OCI-M1 (cell line): Measurements from ENCODE around the gene TOR2A.

Experiments
- DNase-seq: peaks from one replicate; lab custom pipeline; 2025; lab: John Stamatoyannopoulos, UW

The TOR2A gene

DNA sequence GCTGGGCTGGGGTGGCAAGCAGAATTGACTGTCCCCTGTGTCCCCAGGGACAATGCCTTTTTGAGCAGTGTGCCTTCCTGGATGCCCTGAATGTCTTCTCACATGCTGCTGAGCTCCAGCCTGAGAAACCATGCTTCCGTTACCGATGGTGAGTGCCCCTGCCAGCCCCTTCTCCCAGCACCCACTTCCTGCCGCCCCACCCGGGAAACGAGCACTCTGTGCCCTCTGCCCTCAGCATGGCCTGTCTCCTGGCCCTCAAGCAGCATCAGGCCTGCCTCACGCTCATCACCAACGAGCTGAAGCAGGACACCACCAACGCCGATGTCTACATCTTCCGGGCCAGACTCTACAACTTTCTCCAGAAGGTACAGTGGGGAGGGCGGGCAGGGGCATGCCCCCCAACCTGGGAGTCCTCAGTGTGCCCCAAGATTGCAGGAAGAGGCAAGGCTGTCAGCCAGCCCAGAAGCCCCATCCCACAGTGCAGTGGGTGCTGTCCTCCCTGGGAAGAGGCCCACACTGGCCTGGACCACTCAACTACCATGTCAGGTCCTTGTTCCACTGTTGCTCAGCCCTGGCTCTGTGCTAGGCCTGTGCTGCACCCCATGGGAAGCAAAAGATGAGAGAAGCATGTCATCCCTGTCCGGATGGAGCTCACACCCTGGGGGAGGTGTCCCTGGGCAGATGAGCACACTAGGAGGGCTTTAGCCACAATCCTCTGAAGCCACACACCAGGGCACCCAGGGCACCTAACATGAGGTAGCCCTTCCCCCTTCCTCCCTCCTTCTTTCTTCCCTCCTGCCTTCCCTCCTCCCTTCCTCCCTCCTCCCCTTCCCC lies 14.8 kb downstream of the TOR2A start:
- no peak for DNase-seq

DNA sequence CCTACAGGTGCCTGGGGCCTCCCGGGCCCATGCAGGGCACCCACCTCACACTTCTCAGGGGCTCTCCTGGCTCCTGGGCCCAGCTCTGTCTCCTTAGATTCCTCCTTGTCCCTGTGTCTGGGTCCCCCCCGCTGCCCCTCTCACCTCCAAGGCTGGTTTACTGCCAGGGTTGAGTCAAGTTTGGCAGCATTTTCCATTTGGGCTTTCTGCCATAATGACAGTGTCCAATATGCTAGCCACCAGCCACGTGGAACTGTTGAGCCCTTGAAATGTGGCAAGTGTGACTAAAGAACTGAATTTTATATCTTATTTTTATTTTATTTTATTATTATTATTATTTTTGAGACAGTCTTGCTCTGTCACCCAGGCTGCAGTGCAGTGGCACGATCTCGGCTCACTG lies 17.3 kb downstream of the TOR2A start:
- no peak for DNase-seq

DNA sequence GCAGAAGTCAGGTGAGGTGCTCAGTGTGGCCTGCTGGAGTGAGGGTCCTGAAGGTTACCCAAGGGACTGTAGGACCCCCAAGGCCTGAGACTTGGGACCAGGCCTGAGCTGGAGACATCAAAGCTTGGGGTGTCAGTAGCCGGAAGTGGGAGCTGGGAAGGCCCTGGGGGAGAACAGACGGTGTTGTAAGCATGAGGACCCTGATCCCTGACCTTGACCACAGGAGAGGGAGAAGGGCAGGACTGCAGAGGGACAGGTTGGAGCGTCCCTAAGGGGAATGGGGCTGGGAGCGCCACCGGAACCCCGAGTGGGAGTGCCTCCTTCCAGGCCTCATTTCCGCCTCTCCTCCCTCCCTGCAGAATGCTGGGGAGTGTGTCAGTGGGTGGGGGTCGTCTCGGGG lies 18.7 kb downstream of the TOR2A start:
- DNase-seq, result no peak

DNA sequence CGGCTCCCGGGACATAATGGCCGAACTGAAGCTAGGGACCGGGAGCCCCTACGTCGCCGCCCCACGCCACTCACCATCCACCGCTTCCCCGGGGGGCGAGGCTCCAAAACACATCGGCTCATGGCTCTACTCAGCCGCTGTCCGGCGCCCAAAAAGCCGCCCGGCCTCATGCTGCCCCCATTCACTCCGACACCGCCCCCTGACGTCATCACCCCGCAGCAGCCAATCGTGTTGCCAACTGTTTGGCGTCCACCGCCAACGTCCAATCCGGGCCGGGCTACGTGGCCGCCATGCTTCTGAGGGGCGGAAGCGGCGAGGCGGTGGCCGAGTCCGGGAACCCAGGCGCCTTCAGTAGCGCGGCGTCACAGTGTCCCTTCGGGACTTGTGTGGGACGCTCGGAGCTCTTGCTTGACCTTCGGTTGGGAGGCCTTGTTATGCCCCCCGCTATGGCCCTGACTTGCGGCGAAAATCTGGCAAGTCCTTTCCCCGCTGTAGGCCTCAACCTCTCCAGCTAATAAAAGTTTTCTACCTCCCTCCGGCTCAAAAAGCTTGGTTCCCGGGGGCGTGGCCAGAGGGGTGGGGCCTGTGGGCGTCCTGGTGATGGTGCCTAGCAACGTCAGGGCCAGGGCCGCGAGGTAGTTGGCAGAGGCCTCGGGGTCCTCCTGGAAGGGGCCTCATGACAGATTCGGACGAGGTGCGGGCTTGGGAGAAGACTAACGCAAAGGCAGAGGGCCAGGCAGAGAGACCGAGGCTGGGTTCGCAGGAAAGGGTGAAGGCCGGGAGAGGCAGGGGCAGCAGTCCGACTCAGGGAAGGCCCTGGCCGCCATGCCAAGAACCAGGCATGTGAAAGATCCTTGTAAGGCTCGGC lies 19.4 kb downstream of the TOR2A start, which contains the start of the genes PTRH1 and TTC16:
PTRH1 (minus strand) TSS at position 194 of the 868 bp plus-strand sequence; CDS start at position 170, 24 bp downstream.
TTC16 (plus strand) TSS at position 610 of the 868 bp plus-strand sequence; CDS start at position 677, 67 bp downstream.
- DNase-seq, result peak; percentile 96

DNA sequence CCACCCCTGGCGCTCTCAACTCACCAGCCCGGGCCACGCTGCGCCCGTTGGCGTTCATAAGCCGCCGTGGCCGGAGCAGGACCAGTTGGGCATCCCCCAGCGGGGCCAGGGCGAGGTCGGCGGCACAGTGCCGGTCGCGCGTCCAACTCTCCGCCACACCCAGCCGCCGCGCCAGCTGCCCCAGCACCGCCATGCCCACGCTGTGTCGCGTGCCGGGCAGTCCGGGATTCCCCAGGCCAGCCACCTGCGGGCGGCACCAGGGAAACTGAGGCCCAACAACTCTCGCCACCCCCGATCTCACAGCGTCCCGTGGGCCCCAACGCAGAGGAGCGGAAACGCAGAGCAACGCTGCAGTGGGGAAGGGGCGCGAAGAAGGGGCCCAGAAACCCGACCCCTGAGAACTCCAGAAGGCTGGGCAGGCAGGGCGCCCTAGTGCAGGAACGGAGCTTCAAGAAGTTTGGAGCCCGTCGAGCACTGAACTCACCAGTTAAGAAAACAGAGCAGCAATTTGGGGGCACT lies 20.1 kb downstream of the TOR2A start:
- DNase-seq, result no peak

DNA sequence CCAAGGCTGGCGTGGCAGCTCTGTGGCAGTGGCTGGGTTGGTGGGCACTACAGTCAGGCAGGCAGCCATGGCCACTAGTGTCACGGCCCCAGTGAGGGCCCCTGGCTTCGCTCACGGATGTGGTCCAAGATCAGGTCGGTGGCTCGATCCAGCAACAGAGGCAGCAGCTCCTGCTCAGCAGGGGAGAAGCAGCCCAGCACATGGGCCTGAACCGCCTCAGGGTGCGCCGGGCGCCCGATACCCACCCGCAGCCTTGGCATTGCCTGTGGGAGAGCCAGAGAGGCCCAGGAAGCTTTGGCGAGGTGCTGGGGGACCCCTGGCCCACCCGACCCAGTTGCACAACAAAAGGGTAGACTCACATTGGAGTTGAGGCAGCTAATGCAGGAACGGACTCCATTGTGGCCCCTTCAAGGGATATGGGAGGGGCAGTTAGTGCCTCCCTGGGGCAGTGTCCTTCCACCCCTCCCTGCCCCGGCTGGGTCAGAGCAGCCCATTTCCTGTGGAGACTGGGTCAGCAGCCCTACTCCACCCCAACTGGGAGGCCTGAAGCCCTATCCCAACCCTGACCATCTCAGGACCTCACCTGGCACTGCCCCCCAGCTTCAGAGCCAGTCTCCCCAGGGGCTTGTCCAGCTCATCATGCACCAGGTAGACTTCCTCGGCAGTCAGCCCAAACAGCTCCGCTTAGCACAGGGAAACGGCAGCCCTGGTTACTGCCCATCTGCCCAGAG lies 20.9 kb downstream of the TOR2A start:
- DNase-seq, result no peak

DNA sequence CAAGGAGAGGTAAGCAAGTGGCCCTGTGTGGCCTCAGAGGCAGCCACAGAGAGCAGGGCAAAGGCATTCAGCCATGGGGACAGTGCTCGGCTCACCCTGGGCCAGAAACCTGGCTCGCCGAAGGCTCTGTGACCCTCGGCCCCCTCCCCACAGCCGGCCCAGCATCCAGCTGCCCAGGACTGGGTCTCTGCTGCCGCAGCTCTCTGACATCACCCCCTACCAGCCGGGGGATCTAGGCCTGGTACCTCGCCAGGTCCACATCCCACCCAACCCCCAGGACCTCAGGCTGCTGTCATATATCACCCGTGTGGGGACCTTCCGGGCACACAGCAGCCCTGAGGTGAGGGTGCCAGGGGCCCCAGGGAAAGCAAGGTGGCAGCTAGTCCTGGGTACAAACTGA lies 22.2 kb downstream of the TOR2A start:
- DNase-seq, result no peak

DNA sequence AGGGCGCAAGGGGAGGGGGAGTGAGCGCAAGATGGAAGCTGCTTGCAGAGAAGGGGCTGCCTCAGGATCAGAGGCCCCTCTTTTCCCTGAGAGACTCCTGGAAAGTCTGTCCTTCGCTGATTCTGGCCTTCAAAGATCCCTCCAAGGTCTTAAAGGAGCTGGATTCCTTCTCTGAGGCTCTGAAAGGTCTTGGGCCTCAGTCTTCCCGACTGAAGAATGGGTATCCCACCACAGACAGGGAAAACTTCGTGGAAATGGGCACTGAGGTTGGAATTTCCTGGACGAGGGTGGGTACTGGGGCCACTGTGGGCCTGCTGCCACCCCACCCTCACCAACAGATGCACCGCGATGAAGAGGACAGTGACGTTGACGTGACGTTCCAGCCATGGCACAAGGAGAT lies 22.7 kb downstream of the TOR2A start:
- DNase-seq, result no peak

DNA sequence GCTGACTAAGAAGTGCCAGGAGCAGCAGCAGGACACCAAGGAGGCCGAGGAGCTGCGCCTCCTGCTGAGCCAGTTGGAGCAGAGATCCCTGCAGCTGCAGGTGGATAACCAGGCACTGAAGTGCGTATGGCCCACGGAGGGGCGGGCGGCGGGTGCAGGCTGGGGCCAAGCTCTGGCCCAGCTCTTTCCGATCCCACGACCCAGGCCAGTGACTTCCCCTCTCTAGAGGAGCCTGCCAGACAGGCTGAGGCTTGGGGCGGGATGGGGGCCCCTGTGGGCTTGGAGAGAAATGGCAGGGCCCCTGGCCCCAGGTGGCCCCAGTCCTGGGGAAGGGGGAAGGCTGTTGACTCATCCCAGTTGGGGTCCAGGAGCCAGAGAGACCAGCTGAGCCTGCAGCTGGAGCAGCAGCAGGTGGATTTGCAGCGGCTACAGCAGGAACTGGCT lies 23.2 kb downstream of the TOR2A start:
- DNase-seq, result no peak

DNA sequence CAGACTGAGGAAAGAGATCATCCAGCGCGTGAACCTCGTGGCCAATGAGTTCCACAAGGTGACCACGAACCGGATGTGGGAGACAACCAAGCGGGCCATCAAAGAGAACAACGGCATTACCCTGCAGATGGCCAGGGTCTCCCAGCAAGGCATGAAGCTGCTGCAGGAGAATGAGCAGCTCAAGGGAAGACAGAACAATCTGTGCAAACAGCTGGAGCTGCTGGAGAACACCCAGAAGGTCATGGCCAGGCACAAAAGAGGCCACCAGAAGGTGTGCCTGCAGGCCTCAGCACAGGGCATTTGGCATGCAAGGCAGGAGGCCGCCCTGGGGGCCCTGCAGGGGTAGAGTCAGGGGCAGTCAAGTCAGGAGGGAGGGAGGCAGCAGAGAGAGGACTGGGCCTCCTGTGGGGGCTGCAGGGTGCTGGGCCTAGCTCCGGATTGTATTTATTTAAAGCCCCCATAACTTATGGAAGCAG lies 23.8 kb downstream of the TOR2A start:
- DNase-seq, result peak; percentile 4

DNA sequence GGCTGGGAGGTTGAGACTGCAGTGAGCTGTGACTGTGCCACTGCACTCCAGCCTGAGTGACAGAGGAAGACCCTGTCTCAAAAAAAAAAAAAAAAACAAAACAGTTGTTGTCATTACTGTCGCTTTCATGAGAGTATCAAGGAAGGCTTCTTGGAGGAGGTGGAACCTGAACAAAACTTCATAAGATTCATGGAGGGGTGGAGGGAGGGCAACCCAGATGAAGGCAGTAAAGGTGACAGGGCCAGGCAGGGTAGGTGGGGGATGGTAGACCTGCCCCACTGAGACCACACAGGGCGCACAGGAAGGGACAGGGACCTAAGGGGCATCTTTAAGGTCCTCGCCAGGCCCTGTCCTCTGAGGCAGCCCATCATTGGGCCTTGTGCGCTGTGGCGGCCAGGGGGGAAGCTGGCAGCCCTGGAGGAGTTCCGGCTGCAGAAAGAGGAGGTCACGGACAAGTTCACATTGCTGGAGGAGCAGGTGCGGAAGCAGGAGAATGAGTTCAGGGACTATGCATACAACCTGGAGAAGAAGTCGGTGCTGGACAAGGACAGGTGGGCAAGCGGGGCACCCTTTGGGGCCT lies 24.8 kb downstream of the TOR2A start:
- DNase-seq, result no peak

DNA sequence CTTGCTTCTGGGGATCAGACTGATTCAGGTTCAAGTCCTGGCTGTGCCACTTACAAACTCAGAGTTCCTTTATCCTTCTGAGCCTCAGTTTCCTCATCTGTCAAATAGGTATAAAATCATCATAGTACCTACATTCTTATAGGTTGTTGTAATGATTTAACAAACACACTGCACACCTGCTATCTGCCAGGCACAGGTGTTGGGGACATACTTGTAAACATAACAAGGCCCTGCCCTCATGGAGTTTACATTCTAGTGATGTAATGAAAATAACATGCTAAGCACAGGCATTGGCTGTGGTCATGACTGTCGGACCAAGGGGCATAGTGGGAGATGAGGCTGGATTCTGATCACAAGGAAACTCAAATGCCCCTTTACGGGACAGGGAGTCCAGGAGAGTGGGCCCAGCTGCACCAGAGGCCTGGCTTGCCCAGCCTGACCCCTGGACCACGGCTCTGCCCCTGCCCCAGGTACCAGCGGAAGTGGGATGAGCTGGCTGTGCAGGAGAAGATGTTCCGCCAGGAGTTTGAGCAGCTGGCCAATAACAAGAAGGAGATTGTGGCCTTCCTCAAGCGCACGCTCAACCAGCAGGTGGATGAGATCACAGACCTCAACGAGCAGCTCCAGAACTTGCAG lies 26.0 kb downstream of the TOR2A start:
- DNase-seq, result no peak

DNA sequence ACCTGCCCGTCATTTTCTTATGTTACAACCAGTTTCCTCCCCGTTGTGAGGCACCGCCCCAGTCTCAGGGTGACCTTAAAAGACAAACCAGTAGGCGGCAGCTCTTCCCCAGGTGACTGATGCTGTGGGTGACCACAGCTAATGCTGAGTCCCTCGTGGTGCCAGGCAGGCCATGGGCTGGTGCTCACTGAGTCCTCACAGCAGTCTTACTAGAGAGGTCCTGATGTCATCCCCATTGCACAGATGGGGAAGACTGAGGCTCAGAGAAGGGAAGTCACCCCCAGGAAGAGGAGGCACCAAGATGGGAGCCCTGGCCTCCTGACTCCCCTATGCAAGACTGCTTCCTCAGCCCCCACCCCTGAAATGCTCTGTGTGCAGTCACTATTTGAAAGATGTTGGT lies 27.3 kb downstream of the TOR2A start:
- no peak for DNase-seq

DNA sequence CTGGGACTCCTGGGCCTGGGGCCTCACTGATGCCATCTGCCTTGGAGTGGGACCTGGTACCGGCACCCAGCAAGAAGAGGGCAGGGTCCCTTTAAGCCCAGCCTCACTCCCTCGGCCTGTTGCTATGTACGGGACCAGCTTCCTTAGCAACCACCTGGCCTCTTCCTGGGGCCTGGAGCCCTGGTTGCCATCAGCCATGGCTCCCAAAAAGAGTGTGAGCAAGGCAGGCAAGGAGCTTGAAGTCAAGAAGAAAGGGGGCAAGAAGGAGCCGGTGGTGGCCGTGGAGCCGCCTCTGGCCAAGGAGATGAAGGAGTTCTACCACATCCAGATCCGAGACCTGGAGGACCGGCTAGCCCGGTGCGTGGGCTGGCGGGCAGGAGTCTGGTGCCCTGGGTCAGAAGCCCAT lies 28.3 kb downstream of the TOR2A start, which contains the start of gene CFAP157:
CFAP157 (plus strand) TSS at position 153 of the 406 bp plus-strand sequence; CDS start at position 197, 44 bp downstream.
- no peak for DNase-seq

DNA sequence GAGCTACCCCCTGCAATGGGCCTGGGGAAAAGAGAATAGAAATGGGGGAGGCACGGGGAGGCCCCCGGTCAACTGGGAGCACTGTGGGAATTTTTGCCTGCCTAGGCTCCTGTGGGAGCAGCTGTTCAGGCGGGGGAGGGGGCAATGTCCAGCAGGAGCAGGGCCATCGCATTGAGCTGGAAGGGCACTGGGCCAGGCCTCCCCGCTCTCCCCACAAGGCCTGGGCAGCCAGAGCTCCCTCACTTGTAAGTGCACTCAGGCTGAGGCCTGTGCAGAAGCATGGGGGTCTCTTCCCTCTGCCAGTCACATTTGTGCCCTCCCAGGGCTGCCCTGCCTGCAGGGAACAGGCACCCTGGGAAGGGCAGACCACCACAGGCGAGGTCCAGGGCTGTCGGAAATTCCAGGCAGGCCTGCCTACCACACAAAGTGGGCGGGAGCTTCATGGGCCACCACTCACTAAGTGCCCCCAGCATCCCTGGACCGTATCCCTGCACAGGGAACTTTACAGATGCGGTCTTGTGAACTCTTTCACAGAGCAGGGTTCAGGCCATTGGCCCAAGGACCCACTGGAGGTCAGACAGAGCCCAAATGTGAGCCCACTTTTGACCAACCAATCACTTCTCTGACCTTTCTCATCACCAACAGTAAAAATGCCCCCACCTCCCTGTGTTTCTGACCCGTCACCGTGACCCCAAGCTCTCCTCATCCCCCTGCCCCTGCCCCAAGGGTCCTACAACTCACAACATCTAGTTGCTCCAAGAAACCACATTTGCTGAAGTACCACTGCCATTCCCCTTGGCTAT lies 29.3 kb downstream of the TOR2A start:
- no peak for DNase-seq

DNA sequence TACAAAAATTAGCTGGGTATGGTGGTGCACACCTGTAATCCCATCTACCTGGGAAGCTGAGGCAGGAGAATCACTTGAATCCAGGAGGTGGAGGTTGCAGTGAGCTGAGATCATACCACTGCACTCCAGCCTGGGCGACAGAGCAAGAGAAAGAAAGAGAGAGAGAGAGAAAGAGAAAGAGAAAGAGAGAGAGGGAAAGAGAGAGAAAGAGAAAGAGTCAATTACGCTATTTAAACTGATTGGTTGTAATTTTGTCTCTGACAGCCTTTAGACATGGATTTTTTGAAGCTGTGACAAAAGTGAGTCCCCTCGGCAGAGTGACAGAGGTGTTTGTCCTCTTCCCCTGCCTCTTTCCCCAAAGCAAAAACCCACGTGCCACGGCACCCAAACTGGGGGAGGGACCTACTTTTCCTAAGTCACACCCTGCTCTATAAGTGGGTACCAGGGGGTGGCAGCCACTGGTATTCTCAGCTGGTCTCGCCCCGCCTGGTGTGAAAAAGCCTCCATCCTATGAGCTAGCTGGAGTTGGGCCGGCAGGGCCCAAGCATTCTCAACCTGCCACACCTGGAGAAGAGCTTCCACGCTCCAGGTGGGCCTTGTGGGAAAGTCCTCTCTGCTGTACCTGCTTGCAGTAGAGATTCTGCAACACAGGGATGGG lies 31.7 kb downstream of the TOR2A start:
- no peak for DNase-seq

DNA sequence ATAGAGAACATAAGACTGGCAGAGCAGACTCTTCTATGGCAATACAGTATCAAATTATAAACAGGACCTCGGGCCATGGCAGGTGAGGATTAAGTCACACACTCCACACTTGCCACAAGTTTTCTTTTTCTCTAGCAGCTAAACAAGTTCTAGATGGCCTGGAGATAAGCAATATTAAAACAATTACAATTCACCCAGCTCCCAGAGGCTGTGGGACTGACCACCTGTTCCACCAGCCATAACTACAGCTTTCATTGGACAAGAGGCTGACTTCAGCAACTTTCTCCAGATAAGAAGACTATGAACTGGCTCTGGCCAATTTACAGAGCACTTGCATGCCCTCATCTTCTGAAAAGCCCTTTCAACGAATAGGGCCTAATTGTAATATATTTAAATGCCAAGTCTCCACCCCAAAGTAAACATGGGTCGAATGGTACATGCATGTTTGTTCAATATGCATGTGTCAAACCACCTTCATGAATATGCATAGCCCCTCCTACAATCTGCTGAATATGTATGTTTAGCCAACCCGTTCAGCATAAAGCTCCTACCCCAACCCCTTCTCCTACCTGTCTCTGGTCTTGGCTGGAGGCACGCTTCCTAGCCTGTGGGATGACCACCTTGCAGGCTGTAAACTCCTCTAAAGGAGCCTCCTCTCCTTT lies 34.4 kb downstream of the TOR2A start:
- no peak for DNase-seq

DNA sequence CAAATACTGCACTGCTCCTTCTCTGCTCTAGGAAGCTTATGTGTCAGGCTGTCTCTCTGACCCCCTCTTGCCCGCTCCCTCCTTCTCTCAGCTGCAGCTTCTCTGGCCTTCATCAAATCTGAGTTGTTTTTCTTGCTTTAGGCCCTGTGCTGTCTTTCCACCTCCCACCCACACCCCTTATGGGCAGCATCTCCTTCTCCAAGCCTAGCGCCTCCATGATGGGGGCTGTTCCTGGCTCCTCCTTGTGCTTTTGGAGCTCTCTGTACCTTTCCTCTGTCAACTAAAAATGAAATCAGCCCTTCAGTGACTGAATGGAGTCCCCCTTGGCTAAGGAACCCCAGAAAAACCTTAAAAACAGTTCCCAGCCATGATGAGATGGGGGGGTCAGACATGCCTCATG lies 35.0 kb downstream of the TOR2A start:
- no peak for DNase-seq
